NCI-H460 (cell line): ENCODE data around the gene KLC1. TPM values are rescaled to one million over a fixed set of nuclear protein-coding genes. Genes with fewer than 3 reads are reported as not detected.

Source experiments
- DNase-seq: peaks from one replicate; pipeline ENCODE4 v3.0.0-alpha.2; 2016; ENCODE audit warnings: low read depth; ENCODE audit errors: extremely low read depth
- total RNA-seq: library from RNA; depleted of rRNA; stranded (reverse); fragments of >200 nt; shearing (Covaris generic); gene quantifications from 2 replicates; pipeline ENCODE4 v1.2.3, GENCODE V29; 2014

Gene KLC1
- total RNA-seq, 1 experiment from 2014 or later, result 137 TPM

- no peak for DNase-seq
Measured at GRCh38 chr14:103702095-103702494, 73.1 kb downstream of the KLC1 start.

DNA sequence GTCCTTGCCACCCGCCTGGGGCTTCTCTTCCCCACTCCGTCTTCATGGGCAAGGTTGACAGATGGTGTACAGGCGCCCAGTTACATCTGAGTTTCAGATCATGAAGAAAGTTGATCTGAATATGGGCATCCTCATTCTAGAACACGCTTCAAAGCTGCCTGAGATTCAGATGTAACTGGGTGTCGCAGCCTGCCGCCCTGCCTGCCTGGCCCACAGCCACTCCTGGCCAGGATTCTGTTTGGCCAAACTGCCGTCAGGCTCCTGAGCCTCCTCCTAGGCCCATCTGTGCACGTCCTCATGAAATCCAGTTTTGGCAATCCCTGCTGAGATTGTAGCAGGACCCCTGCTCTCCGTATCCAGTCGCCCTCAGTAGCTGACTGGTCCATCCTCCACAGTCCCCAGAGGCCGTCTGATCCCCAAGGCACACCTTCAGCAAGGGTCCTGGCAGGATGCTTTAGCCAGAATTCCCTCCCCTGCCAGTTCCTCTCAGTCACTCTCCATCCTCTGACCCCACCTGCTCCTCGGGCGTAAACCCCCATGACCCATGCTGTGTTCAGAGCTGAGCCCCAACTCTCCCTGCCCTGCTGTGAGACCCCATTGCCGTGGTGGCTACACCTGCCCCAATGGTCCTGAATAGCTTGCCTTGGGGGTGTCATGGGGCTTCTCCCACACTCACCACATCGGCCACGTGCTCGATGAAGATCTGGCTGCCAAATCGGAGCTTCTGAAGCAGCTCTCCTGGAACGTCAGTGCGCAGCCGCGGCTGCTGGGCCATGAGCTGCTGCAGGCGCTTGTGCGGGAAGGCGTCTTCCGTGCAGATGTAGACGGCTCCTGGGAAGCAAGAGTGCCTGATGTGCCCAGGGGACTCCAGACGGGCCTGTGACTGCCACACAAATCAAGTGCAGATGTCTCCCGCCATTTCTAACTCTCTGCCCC lies 73.8 kb downstream of the KLC1 start:
- DNase-seq, result no peak

GRCh38 chr14:103703433-103704385 lies 74.7 kb downstream of the KLC1 start:
- DNase-seq, result no peak

DNA sequence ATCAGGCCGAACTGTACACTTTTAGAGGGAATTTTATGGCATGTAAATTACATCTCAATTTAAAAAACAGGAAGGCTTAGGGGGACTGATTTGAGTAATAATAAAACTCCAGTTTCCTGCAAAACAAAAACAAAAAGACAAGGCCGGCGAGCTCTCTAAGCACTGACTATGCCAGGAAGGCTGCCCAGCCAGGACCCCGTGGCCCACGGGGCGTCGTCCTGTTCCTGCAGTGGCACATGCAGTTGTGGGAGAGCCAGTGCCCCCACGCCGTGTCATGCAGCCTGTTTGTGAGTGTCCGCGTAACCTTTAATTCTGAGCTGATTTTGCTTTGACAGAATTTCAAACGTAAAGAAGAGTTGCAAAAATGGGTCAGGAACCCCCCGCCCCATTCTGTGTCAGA lies 75.7 kb downstream of the KLC1 start:
- no peak for DNase-seq

- no peak for DNase-seq
Measured at GRCh38 chr14:103705118-103705503, 76.1 kb downstream of the KLC1 start.

GRCh38 chr14:103705504-103706284 lies 76.7 kb downstream of the KLC1 start:
- no peak for DNase-seq

- no peak for DNase-seq
Measured at GRCh38 chr14:103706551-103707328, 77.7 kb downstream of the KLC1 start.

DNA sequence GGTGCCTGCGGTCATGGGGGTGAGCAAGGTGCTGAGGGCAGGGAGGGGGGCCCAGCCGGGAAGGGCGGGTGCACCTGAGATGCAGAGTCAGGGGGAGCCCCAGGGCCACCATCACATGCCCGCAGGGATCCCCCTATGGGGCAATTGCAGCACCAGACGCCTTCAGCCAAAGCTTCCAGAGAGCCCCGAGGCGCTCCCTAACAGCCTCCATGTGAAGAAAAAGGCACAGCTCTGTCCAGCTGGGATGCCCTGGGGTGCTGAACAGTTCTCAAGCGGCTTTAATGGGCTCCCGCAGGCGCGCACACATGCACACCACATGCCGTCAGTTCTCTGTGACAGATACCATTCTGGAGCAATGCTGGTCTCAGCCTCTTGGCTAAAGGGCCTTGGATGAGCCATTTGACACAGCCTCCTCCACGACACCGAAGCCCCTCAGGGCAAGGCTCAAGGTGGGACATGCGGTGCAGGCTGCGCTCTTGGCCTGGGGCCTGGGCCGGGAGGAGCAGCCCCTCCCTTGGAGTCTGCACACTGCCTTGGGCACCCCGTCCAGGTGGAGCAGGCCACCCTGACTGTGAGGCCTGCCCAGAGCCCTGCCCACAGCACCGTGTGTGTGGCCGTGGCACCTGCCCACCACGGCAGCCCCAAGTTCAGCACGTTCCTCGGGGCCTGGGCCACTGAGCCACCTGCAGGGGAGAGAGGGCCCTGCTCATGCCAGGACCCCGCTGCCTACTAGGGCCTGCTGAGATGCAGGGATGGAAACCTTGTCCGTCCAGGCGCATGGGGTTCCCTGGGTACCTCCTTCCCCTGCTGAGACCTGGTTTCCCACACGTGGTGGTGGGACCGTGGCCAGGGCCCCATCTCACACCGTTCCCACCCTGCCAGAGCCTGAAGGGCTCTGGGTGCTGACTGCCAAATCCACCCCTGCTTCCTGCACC lies 78.6 kb downstream of the KLC1 start:
- DNase-seq, result no peak

GRCh38 chr14:103708750-103709187 lies 79.8 kb downstream of the KLC1 start:
- DNase-seq, result no peak

DNA sequence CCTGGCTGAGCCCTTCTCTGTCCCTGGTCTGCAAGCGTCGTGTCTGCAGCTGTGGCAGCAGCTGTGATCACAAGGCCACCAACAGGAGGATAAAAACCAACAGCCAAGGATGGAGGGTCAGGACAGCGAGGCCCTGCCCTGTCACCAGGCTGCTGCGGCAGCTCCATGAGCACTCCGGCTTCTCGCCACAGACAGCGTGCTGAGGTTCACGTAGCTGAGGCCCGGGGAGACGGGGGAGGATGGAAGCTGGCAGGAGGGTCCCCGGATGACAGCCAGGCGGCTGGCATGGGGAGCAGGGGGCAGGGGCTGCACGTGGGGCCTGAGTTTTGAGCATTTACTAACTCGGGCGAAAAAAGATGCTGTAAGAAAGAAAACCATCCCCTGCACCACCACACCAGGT lies 80.8 kb downstream of the KLC1 start:
- no peak for DNase-seq

- DNase-seq, result no peak
Measured at GRCh38 chr14:103710771-103711377, 81.9 kb downstream of the KLC1 start.

- no peak for DNase-seq
Measured at GRCh38 chr14:103711516-103712431, 82.8 kb downstream of the KLC1 start.

- DNase-seq, result no peak
Measured at GRCh38 chr14:103712633-103713247, 83.7 kb downstream of the KLC1 start.

- no peak for DNase-seq
Measured at GRCh38 chr14:103713304-103714062, 84.5 kb downstream of the KLC1 start.

- no peak for DNase-seq
Measured at GRCh38 chr14:103714063-103714724, 85.2 kb downstream of the KLC1 start.
